ENCODE data around the gene TCF25.

DNA sequence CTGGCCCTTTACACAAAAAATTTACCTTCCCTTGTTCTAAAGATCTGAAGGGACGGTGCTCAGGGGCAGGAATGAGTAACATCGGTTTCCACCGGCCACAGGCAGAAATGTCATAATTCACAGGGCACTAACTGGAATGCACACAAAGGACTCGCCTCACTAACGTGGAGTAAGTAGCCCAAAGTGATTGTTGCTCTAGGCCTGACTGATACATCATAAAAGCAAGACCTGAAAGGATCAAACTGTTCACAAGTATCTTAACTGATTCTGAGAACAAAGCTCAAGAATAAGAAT lies 8.9 kb upstream of the TCF25 start:
- TF ChIP-seq ZNF140 (tag by site-specific recombination; IDR thresholded peaks at IDR 0.05) (no peak), ZNF19 (tag by site-specific recombination; IDR thresholded peaks at IDR 0.05; ENCODE audit: low read depth) (no peak), ZNF239 (tag by site-specific recombination; IDR thresholded peaks at IDR 0.05) (no peak), REST (tag by site-specific recombination; IDR thresholded peaks at IDR 0.05) (no peak), CTCF (tag by site-specific recombination; IDR thresholded peaks at IDR 0.05) (no peak)

Measured in HEK293 (cell line).